Measurements from ENCODE around the gene SPOCK3.

DNA sequence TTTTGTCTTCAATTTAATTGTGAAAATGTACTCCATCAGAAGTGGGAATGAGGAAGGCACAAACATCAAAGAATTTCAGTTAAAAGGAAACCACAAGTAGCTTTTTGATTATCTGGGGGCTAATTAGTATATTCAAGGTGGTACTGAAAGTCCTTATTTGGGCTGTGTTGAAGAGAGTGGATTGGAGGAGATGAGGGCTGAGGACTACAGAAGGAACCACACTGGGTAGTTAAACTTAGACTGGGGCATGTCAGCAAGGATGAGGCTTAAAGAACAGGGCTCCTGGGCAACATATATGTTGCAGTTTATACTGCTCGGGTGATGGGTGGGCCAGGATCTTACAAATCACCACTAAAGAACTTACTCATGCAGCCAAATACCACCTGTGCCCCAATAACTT, 346.8 kb downstream of the SPOCK3 start:
- TF ChIP-seq CTCF (IDR thresholded peaks at IDR 0.05), result no peak
- no peak for TF ChIP-seq POLR2A (IDR thresholded peaks at IDR 0.05)
